OCI-LY3 (cell line): Measurements from ENCODE around the gene APOA4.

Experiments used
- H2AFZ ChIP-seq: fragments of 200-600, 300-600 bp; shearing (Covaris generic); 2 replicates; pipeline ENCODE4 v1.6.0; 2014; ENCODE audit warnings: antibody characterized with exemption, low read depth, low read length
- H3K27ac ChIP-seq: fragments of 200-600, 300-600 bp; sonication (generic); 2 replicates; pipeline ENCODE4 v1.5.1; 2014; ENCODE audit warnings: mild to moderate bottlenecking, low read length, moderate library complexity, mixed read lengths
- H3K27me3 ChIP-seq: fragments of 200-600, 300-600 bp; sonication (generic); 2 replicates; pipeline ENCODE4 v1.6.1; 2014; ENCODE audit warnings: low read depth, low read length, mixed read lengths
- H3K36me3 ChIP-seq: fragments of 200-600, 300-600 bp; sonication (generic); replicated peaks from 2 replicates; pipeline ENCODE3; 2014; ENCODE audit warnings: low read depth, low read length, mixed read lengths
- H3K4me1 ChIP-seq: fragments of 300-600, 200-600 bp; sonication (generic); 2 replicates; pipeline ENCODE4 v1.6.1; 2014; ENCODE audit warnings: low read length, mixed read lengths
- H3K4me2 ChIP-seq: fragments of 200-600, 300-600 bp; sonication (generic); 2 replicates; pipeline ENCODE4 v1.6.1; 2014; ENCODE audit warnings: low read length, mixed read lengths
- H3K4me3 ChIP-seq: fragments of 300-600, 200-600 bp; sonication (generic); 2 replicates; pipeline ENCODE4 v1.5.1; 2014; ENCODE audit warnings: antibody characterized with exemption, mild to moderate bottlenecking, low read length, moderate library complexity
- H3K79me2 ChIP-seq: fragments of 300-600, 200-600 bp; shearing (Covaris generic); 2 replicates; pipeline ENCODE4 v1.6.1; 2014; ENCODE audit warnings: mild to moderate bottlenecking, low read length, mixed read lengths
- H3K9ac ChIP-seq: fragments of 300-600, 200-600 bp; shearing (Covaris generic); 2 replicates; pipeline ENCODE4 v1.6.0; 2014; ENCODE audit warnings: mild to moderate bottlenecking, low read length, moderate library complexity
- H3K9me3 ChIP-seq: fragments of 200-600, 300-600 bp; shearing (Covaris generic); 2 replicates; pipeline ENCODE4 v1.6.1; 2014; ENCODE audit warnings: low read length, mixed read lengths; ENCODE audit not compliant: insufficient read depth
- H4K20me1 ChIP-seq: fragments of 200-600, 300-600 bp; sonication (generic); 2 replicates; pipeline ENCODE4 v1.6.1; 2016; ENCODE audit warnings: low read length, mixed read lengths; ENCODE audit not compliant: insufficient read depth
- EZH2phosphoT487 ChIP-seq: fragments of 200-600 bp; shearing (Covaris generic); IDR thresholded peaks from 2 replicates; pipeline ENCODE4 v1.6.1; 2018; ENCODE audit warnings: antibody characterized with exemption, mixed run types, low read depth
- TF ChIP-seq, protein P1 (sequence below): fragments of 200-600, 300-600 bp; sonication (generic); IDR thresholded peaks from 2 replicates; pipeline ENCODE4 v1.5.1; 2014; ENCODE audit warnings: antibody characterized with exemption, low read length, low read depth

Gene APOA4

GRCh38 chr11:116791002-116791812, 31.9 kb downstream of the APOA4 start:
- Histone ChIP-seq H3K9ac (peak overlapping the region; percentile 1; the same call in 1 of the 2 replicates), H3K27ac (no peak overlapping the region), H3K9me3 (no peaks in the 10 kb centered on the region), H3K4me1 (peaks cover 14% of the 10 kb centered on the region), H3K36me3 (no peaks in the 10 kb centered on the region), H3K27me3 (no peaks in the 10 kb centered on the region), H4K20me1 (no peaks in the 10 kb centered on the region), H3K4me2 (peak overlapping the region; percentile 66), H3K79me2 (peaks cover 13% of the 10 kb centered on the region), H2AFZ (peak overlapping the region; percentile 51), H3K4me3 (peak overlapping the region; percentile 63)
- TF ChIP-seq, protein P1, sequence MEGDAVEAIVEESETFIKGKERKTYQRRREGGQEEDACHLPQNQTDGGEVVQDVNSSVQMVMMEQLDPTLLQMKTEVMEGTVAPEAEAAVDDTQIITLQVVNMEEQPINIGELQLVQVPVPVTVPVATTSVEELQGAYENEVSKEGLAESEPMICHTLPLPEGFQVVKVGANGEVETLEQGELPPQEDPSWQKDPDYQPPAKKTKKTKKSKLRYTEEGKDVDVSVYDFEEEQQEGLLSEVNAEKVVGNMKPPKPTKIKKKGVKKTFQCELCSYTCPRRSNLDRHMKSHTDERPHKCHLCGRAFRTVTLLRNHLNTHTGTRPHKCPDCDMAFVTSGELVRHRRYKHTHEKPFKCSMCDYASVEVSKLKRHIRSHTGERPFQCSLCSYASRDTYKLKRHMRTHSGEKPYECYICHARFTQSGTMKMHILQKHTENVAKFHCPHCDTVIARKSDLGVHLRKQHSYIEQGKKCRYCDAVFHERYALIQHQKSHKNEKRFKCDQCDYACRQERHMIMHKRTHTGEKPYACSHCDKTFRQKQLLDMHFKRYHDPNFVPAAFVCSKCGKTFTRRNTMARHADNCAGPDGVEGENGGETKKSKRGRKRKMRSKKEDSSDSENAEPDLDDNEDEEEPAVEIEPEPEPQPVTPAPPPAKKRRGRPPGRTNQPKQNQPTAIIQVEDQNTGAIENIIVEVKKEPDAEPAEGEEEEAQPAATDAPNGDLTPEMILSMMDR = peak; percentile 82
- TF ChIP-seq EZH2phosphoT487 = no peak

GRCh38 chr11:116790167-116791001, 32.7 kb downstream of the APOA4 start:
- Histone ChIP-seq H3K79me2 (peaks cover 13% of the 10 kb centered on the region), H3K36me3 (peaks cover 6% of the 10 kb centered on the region), H3K9me3 (no peaks in the 10 kb centered on the region), H2AFZ (no peak overlapping the region), H4K20me1 (no peaks in the 10 kb centered on the region), H3K4me1 (peaks cover 14% of the 10 kb centered on the region), H3K27ac (no peak overlapping the region), H3K27me3 (no peaks in the 10 kb centered on the region), H3K9ac (no peak overlapping the region), H3K4me2 (no peak overlapping the region), H3K4me3 (no peak overlapping the region)
- TF ChIP-seq, protein P1 = no peak
- TF ChIP-seq EZH2phosphoT487 = no peak

DNA sequence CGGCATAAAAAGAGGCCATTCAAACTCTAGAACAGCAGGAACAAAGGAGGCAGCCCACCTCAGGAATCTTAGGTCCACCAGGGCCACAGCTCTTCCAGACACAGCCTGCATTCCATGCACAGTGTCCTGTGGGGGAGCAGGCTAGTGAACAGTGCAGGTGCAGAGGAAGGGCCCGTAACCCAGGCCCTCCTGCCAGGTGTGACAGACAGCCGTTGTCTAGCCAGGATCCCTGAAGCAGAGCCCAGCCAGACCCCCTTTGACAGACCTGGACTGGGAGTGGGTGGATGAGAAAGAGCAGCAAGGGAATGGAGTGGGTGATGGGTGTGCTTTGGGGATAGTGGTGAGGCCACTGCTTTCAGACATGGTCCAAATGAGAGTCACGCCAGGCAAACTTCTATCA, 34.1 kb downstream of the APOA4 start:
- H3K36me3 ChIP-seq = peaks cover 20% of the 10 kb centered on the region

More for the DNA sequence above, 34.1 kb downstream of the APOA4 start:
- Histone ChIP-seq H4K20me1 (no peaks in the 10 kb centered on the region), H3K9me3 (no peaks in the 10 kb centered on the region), H3K4me3 (0 out of 2 replicates have a peak overlapping the region, but pooled peaks have one; percentile 84), H3K79me2 (peaks cover 13% of the 10 kb centered on the region), H3K9ac (no peak overlapping the region), H3K4me2 (peak overlapping the region; percentile 95; the same call in 1 of the 2 replicates), H3K27me3 (no peaks in the 10 kb centered on the region), H2AFZ (no peak overlapping the region), H3K27ac (no peak overlapping the region), H3K4me1 (peaks cover 14% of the 10 kb centered on the region)
- TF ChIP-seq, protein P1 = no peak
- no peak for TF ChIP-seq EZH2phosphoT487
